GM18951 (cell line): Measurements from ENCODE around the gene ADPRH.

ENCODE experiments used
- POLR2A ChIP-seq: IDR thresholded peaks from 4 replicates; pipeline ENCODE4 v1.6.1; 2011; ENCODE audit warnings: mild to moderate bottlenecking; ENCODE audit not compliant: insufficient read length, insufficient read depth; ENCODE audit errors: extremely low read depth
- in situ Hi-C: fragments of 300-500 bp; cut with MboI; formaldehyde crosslinking; loops from one replicate; pipeline ENCODE4 v1.12.0; 2022; ENCODE audit warnings: low sequenced_read_pairs, mixed read lengths, inconsistent platforms; ENCODE audit not compliant: unreplicated experiment

The ADPRH gene

DNA sequence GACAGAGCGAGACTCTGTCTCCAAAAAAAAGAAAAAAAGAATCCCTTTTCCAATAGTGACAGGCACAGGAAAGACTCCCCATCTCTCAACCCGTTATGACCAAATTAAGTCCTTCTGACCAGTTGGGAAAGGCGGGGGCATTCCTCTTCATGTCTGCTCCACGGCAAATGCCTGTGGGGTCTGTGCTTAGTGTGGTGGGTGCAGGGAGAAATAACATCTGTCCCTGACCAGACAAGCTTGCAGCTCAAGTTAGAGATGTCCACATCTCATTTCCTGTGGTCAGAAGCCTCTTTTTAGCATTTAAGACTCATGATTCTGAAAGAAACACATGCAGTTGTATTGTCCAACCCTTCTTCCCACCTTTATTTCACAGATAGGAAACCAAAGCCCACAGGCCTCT is 34.6 kb downstream of the ADPRH start:
- in situ Hi-C loops = no loop called here
- TF ChIP-seq POLR2A = no peak

DNA sequence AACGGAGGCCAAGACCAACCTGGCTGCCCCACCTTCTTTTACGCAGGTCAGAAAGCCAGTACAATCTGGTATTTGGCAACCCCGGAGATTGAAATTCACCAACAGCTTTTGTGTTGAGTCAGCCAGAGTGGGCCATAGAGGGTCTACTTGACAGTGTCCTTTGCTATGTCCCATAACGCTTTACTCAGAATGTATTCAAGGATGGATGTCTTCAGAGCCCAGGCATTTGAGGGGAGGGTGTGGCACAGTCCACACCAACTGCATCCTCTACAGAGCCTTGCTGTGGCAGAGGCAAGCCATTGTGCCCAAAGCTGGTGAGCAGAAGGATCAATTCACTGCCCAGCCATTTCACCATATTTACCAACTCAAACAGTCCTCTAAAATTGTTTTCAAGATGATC is 36.8 kb downstream of the ADPRH start:
- in situ Hi-C loops = no loop called here
- no peak for TF ChIP-seq POLR2A

DNA sequence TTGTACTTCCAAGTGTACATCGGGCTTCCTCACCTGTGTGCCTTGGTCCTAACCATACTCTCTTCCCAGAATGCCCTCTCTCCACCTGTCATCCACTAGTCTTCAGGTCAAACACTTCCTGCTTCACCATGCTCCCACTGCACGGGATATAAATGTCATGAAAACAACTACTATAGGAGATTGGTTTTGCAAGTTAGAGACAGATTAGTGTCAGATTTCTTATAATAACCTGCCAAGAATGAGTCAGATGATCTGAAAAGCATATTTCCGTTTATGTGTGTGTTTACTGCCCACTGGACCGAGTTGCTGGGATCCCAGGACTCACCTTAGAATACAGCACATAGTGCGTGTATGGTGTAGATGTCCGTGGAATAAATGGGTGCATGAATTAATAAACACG is 39.8 kb downstream of the ADPRH start:
- in situ Hi-C loops = no loop called here

DNA sequence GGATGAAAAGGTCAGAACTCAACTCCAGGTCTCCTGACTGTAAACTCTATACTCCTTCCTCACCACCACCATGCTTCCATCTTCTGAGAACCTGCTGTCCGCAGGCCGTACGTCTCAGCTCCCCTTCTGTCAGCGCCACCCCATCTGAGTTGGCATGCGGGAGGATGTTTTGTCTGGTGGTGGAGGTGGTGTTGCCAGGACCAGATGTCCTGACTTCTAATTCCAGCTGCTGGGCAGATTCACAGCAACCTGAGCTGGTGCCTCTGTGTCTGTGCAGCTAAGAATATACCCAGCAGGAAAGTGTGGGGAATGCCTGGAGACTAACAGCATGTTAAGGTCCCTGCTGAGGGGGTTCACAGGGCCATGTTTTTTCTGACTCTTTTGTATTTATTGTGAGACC is 41.6 kb downstream of the ADPRH start:
- in situ Hi-C loops = no loop called here

More for the DNA sequence above, 39.8 kb downstream of the ADPRH start:
- no peak for TF ChIP-seq POLR2A

DNA sequence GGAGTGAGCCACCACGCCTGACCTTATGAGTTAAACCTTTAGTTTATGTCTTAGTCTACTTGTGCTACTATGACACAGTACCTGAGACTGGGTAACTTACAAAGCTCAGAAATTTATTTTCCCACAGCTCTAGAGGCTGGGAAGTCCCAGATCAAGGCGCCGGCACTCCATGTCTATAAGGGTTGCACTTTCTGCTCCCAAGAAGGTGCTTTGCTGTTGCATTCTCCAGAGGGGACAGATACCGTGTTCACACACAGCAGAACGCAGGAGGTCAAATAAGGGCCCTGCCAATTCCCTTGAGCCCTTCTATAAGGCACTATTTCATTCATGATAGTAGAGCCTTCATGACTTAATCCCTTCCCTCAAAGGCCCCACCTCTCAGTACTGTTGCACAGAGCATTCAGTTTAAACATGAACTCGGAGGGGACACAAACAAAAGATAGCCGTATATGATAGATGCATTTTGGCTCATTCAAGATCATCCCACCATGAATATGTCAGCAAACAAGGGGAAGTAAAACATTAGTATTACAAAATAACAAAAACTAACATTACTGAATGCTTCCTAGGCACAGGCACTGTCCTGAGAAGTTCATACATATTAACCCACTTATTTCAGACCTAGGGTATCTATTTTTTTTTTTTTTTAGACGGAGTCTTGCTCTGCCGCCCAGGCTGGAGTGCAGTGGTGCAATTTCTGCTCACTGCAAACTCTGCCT is 44.9 kb downstream of the ADPRH start:
- in situ Hi-C loops = no loop called here
- TF ChIP-seq POLR2A = no peak

More for the DNA sequence above, 41.6 kb downstream of the ADPRH start:
- no peak for TF ChIP-seq POLR2A

DNA sequence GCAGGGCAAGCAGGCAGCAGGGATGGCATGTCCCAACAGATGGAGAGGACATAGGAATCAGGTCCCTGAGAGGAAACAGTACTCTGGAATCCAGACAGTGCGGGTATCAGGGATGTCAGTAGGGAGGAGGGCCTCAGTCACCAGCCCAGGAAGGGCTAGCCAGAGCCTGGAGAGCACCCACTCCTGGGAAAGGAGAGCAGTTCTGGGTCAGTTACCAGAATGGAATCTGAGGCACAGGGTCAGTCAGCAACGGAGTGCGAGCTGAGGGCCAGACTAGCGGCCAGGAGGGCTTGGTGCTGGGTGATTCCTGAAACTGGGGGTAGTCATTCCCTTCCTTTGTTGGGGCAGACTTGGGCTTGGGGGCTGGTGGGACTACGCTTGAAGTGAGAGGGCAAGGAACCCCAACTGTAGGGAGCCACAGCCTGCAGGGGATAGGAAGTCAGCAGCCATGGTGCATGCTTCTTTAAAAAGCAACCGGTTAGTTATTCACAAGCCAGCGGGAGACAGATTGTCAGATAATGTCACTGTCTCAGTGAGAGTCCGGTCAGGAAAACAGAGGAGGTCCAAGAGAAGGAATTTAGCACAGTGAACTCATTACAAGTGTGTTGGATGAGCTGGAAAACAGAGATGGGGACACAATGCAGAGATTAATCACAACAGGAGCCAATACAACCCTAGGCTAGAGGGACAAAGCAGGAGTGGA is 46.3 kb downstream of the ADPRH start:
- TF ChIP-seq POLR2A = no peak
- in situ Hi-C loops = no loop called here

DNA sequence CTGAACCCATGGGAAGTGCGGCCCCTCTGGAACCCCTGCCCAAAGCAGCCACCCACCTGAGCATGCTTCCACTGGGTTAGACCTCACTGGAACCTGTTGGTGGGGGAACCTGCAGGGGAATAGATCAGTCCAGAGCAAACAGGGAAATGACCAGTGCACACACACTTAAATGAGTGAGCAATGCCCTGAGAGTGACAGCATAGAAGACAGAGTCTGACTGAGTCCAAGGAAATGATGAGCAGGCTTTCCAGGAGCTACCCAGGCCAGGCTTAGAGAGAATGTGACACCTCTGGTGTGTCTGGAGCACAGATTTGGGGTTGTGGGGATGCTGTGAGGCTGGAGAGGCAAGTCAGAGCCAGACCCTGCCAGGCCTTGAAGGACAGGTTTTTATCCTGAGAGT is 46.9 kb downstream of the ADPRH start:
- in situ Hi-C loops = no loop called here
- TF ChIP-seq POLR2A = no peak

DNA sequence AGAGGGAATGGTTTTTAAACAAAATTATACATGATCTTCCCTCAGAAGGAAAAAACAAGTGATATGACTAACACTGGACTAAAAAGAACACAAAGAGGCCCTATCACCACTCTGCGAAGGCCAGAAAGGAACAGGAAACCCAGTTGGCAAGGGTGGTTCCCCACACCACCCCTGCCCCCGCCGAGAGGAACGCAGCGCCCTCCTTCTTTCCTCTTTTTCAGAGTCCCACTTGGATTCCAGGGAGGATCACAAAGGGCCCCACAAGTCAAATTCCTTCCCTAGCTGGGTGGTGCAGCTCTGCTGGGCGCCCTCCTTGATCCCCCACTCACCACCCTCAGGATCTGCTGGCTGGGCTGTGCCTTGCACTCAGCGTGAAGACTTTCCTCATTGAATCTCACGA is 48.2 kb downstream of the ADPRH start:
- no peak for TF ChIP-seq POLR2A
- in situ Hi-C loops = no loop called here

DNA sequence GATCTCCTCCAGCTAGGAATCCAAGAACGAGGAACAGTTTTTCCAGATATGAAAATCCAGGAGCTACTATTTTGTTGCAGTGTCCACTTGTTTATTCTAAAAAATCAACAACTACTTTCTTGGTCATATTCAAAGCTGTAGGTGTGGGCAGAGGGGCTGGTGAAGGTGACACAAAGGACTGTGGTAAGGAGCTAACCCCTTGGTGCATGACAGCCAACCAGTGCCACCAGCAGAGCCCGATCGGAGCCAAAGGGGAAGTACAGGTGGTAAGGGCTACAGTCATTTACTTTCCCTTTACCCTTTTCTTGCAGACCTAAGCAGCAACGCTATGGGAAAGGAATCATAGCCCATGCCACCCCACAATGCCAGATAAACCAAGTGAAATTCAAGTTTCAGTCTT is 49.1 kb downstream of the ADPRH start:
- in situ Hi-C loops = no loop called here
- TF ChIP-seq POLR2A = no peak

DNA sequence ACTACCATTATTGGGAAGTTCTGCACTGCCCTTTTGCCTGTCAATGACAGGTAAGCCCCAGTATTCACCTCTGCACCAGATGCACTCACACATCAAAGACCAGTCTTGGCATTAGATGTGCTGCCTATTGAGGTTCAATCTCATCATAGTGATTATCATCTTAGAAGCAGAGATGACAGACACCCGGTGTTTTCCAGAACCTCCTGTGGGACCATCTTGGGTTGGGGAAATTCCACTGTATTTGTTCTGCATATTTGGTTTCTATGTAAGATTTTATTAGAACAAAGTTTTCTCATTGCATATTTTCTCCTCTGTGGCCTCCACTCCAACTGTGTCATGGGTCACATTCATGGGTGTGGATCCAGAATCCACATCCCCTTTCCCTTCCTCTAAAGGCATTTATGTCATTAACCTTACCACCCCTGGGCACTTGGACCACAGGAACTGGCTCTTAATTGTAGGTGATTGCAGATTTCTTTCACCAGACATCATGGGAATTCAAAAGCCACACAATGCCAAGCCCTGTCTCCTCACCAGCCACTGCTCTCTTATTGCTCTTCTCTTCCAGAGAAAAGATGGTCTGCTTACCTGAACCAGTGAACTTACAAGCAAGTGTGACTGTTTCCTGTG is 49.6 kb downstream of the ADPRH start:
- in situ Hi-C loops = no loop called here
- TF ChIP-seq POLR2A = no peak

DNA sequence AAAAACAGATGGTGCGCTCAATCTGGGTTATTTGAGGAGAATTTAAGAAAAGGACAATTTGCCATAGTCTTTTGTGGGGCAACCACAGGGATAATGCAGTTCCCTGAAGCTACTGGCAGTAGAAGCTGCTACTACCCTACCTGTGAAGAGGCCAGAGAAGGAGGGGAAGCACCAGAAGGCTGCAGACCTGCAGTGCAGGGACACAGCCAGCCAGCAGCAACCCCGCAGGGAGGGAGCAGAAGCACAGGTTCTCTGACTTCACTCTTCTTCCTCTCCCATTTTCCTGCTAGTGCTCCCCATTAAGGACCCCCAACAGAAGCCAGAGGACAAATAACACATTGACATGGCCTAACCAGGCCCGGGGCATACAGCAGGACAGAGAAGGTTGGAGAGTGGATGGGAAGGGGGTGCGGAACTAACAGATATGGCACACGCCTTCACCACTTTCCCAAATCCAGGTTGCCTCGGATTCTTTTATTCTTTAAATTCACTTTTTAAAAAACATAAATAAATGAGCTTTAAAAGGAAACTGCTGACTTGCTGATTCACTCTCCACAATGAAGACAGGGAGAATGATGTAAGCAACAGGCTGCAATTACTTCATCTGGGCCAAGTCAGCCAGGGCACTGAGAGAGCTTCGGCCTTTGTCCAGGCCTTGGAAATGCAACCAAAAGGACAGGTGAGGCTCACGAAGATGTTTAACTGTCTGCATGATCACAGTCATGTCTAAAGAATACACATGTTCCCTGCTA is 51.0 kb downstream of the ADPRH start:
- no peak for TF ChIP-seq POLR2A
- in situ Hi-C loops = no loop called here

DNA sequence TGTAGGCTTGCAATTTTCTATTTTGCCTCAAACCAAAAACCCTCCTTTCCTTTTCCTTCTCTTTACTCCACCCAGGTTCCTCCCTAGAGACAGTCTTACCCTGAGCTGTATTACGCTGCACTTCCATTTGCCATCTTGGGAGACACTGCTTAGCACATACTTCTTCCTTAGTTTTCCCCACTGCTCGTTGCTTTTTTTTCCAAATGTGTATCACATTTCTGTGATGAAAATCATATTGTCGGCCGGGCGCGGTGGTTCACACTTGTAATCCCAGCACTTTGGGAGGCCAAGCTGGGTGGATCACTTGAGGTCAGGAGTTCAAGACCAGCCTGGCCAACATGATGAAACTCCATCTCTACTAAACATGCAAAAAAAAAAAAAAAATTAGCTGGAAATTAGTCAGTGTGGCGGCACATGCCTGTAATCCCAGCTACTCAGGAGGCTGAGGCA is 51.6 kb downstream of the ADPRH start:
- in situ Hi-C loops = no loop called here
- TF ChIP-seq POLR2A = no peak

DNA sequence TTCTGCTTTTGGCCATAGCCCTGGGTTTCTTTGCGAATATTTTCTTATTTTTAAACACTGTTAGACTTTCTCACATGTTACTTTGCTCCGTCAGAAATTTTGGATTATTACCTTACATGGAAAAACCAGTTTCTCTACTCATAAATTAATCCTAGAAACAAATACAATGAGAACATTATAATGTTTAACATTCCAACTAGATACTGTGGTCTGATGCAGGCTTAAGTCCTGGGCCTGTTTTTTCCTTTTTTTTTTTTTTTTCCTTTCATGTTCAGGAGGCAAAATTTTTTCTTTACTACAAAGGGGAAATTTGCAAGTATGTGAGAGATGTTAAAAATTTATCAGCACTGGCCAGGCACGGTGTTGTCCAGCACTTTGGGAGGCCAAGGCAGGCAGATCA is 52.2 kb downstream of the ADPRH start:
- in situ Hi-C loops = no loop called here
- TF ChIP-seq POLR2A = no peak
